Ovary (tissue), 9 donors: ENCODE data around the gene IL1RAP. TPM values are rescaled to one million over a fixed set of nuclear protein-coding genes. Genes with fewer than 3 reads are reported as not detected.

Experiments
- DNase-seq, 5 donors: peaks; one replicate each; pipeline ENCODE4 v3.0.0-alpha.2; 2019 to 2020
- H3K27ac ChIP-seq, 2 donors: fragments of 200-600 bp; one replicate each; pipeline versions ENCODE4 v1.5.1 to v1.8.0; 2019 to 2022
- H3K27me3 ChIP-seq: fragments of 200-600 bp; one replicate; pipeline ENCODE4 v1.8.0; 2022
- H3K36me3 ChIP-seq: fragments of 200-600 bp; sonication (generic); one replicate; pipeline ENCODE4 v1.5.1; 2019
- H3K4me1 ChIP-seq: one replicate; pipeline ENCODE4 v1.8.1; 2013; ENCODE audit warnings: mild to moderate bottlenecking, moderate library complexity; ENCODE audit not compliant: insufficient read depth
- H3K4me3 ChIP-seq: fragments of 200-600 bp; sonication (generic); one replicate; pipeline ENCODE4 v1.5.1; 2017
- H3K9me3 ChIP-seq, 2 donors: fragments of 200-600 bp in 1 of 2; sonication (generic) in 1 of 2; one replicate each; pipeline versions ENCODE4 v1.5.1 to v1.8.1; 2013 to 2019; ENCODE audit warnings: mild to moderate bottlenecking in 1 of 2, moderate library complexity in 1 of 2
- EP300 ChIP-seq: sonication (generic); formaldehyde crosslinking; IDR thresholded peaks from one replicate; pipeline ENCODE4 v1.6.1; 2017; ENCODE audit warnings: antibody characterized with exemption
- POLR2A ChIP-seq: fragments of 450-650 bp; IDR thresholded peaks from one replicate; pipeline ENCODE4 v1.6.1; 2017; ENCODE audit warnings: antibody characterized with exemption, mild to moderate bottlenecking, moderate library complexity
- WGBS, 3 donors: extraction: QIAGEN DNeasy Blood & Tissue Kit in 1 of 3; methylation state at CpG; one replicate each; pipeline versions ENCODE4 v1.1.5 to v1.1.7; 2013 to 2017; 5-methylcytosine and 5-hydroxymethylcytosine counted together
- intact Hi-C, 4 donors: fragments of 100-400 bp; cut with DNase I; formaldehyde crosslinking; loops; one replicate each; pipeline versions ENCODE4 v1.11.0 to v1.15.1; 2022 to 2023
- polyA plus RNA-seq, 2 donors: library from polyadenylated mRNA; stranded (reverse); fragments of 200-250 nt in 1 of 2; fragments of 350-450 nt in 1 of 2; fragmentation: Illumina TruSeq in 1 of 2; extraction: RNeasy Lipid Tissue Mini Kit (QIAGEN cat#74804) in 1 of 2; gene quantifications; one replicate each; pipeline ENCODE4 v1.2.3, GENCODE V29; 2013 to 2014
- total RNA-seq, 7 donors: library from RNA; depleted of rRNA in 2 of 7; stranded (reverse); fragments of >200 nt in 2 of 7; fragmentation: NEBNext Ultra II Directional in 3 of 7; extraction: Animal tissue kit (Norgen Biotek cat#: 25700) in 3 of 7; gene quantifications; one replicate each; pipeline versions ENCODE4 v1.1.0 to v1.2.4, GENCODE V29; 2016 to 2023
- TF ChIP-seq, protein P1 (sequence below), 3 donors: fragments of 450-650 bp in 2 of 3; fragments of 200-600 bp in 1 of 3; IDR thresholded peaks; one replicate each; pipeline versions ENCODE4 v1.5.1 to v1.8.0; 2016 to 2022; ENCODE audit warnings: antibody characterized with exemption in 3 of 3, mild to moderate bottlenecking in 1 of 3
- donor health status: DM: no; HTN: no; CAD: no; lungs with moderate emphysema.
- donor health status: DM: no; HTN: no; CAD: no.
- donor health status: Bipolar disorder and iron deficiency.
- donor health status: DM: yes; HTN: yes; CAD: no.
- donor health status: DM: no; HTN: no; CAD: no.
- donor health status: DM: yes; HTN: yes; CAD: no.

Gene IL1RAP
- total and polyA plus RNA-seq, 9 donors = 3.2 to 20.3 (median 7.8) TPM

GRCh38 chr3:190497811-190498210 lies 16.1 kb upstream of the IL1RAP start:
- H3K27me3 ChIP-seq = no peaks in the 10 kb centered on the region
- H3K36me3 ChIP-seq = no peaks in the 10 kb centered on the region
- 82 to 88% (median 87%) methylated on average over 3 of the region's 3 CpGs for WGBS, 3 donors
- H3K27ac ChIP-seq = no peak overlapping the region
- TF ChIP-seq POLR2A = no peak
- TF ChIP-seq EP300 = no peak
- TF ChIP-seq, protein P1, sequence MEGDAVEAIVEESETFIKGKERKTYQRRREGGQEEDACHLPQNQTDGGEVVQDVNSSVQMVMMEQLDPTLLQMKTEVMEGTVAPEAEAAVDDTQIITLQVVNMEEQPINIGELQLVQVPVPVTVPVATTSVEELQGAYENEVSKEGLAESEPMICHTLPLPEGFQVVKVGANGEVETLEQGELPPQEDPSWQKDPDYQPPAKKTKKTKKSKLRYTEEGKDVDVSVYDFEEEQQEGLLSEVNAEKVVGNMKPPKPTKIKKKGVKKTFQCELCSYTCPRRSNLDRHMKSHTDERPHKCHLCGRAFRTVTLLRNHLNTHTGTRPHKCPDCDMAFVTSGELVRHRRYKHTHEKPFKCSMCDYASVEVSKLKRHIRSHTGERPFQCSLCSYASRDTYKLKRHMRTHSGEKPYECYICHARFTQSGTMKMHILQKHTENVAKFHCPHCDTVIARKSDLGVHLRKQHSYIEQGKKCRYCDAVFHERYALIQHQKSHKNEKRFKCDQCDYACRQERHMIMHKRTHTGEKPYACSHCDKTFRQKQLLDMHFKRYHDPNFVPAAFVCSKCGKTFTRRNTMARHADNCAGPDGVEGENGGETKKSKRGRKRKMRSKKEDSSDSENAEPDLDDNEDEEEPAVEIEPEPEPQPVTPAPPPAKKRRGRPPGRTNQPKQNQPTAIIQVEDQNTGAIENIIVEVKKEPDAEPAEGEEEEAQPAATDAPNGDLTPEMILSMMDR (IDR thresholded peaks at IDR 0.05) = no peak
- no peak for DNase-seq
- H3K4me1 ChIP-seq = no peaks in the 10 kb centered on the region
- no peak overlapping the region for H3K4me3 ChIP-seq
- intact Hi-C loops = no loop called here
- no peaks in the 10 kb centered on the region for H3K9me3 ChIP-seq

GRCh38 chr3:190498293-190498692 lies 15.6 kb upstream of the IL1RAP start:
- no peak for DNase-seq
- intact Hi-C loops = no loop called here
- 86 to 90% (median 86%) methylated on average over 2 of the region's 2 CpGs for WGBS, 3 donors
- no peak overlapping the region for H3K27ac ChIP-seq
- no peaks in the 10 kb centered on the region for H3K4me1 ChIP-seq
- H3K4me3 ChIP-seq = no peak overlapping the region
- TF ChIP-seq, protein P1 (IDR thresholded peaks at IDR 0.05) = no peak
- TF ChIP-seq POLR2A (no peak), EP300 (no peak)
- H3K9me3 ChIP-seq = no peaks in the 10 kb centered on the region
- no peaks in the 10 kb centered on the region for H3K36me3 ChIP-seq
- no peaks in the 10 kb centered on the region for H3K27me3 ChIP-seq

- TF ChIP-seq, protein P1 (IDR thresholded peaks at IDR 0.05) = no peak
- TF ChIP-seq EP300 (no peak), POLR2A (no peak)
- intact Hi-C loops = no loop called here
- no peak overlapping the region for H3K4me3 ChIP-seq
- no peaks in the 10 kb centered on the region for H3K4me1 ChIP-seq
- DNase-seq = no peak
- H3K27me3 ChIP-seq = no peaks in the 10 kb centered on the region
- H3K9me3 ChIP-seq = no peaks in the 10 kb centered on the region
- WGBS, 3 donors = 33 to 44% (median 38%) methylated on average over 2 of the region's 2 CpGs
- no peak overlapping the region for H3K27ac ChIP-seq
- no peaks in the 10 kb centered on the region for H3K36me3 ChIP-seq
These were observed 14.8 kb upstream of the IL1RAP start for GRCh38 chr3:190499122-190499521.

- Histone ChIP-seq H3K27me3 (no peaks in the 10 kb centered on the region), H3K9me3 (no peaks in the 10 kb centered on the region), H3K36me3 (no peaks in the 10 kb centered on the region), H3K4me3 (no peak overlapping the region), H3K27ac (no peak overlapping the region), H3K4me1 (no peaks in the 10 kb centered on the region)
- DNase-seq = no peak
- 81 to 85% (median 83%) methylated on average over 3 of the region's 3 CpGs for WGBS, 3 donors
- TF ChIP-seq EP300 (no peak), POLR2A (no peak)
- TF ChIP-seq, protein P1 (IDR thresholded peaks at IDR 0.05) = no peak
- intact Hi-C loops = no loop called here
These were observed 10.9 kb upstream of the IL1RAP start for GRCh38 chr3:190502946-190503345.
